Endodermal cell (in vitro differentiated cells): ENCODE results near the gene AKAP3. TPM values are rescaled to one million over a fixed set of nuclear protein-coding genes. Genes with fewer than 3 reads are reported as not detected.

Experiments
- DNase-seq: peaks from one replicate; pipeline ENCODE4 v3.0.0-alpha.2; 2017
- H3K27ac ChIP-seq: 2 replicates; pipeline ENCODE4 v1.5.1; 2013; ENCODE audit warnings: mild to moderate bottlenecking, low read depth, low read length, moderate library complexity
- H3K27me3 ChIP-seq: 2 replicates; pipeline ENCODE4 v1.6.1; 2013; ENCODE audit warnings: mild to moderate bottlenecking, low read length, moderate library complexity; ENCODE audit not compliant: insufficient read depth, control insufficient read depth, poor library complexity, severe bottlenecking
- H3K36me3 ChIP-seq: 2 replicates; pipeline ENCODE4 v1.7.0; 2013; ENCODE audit warnings: mild to moderate bottlenecking, low read length, moderate library complexity; ENCODE audit not compliant: control insufficient read depth, insufficient read depth
- H3K4me1 ChIP-seq: one replicate; pipeline ENCODE4 v1.7.0; 2013; ENCODE audit warnings: low read length; ENCODE audit not compliant: control insufficient read depth, insufficient read depth
- H3K4me3 ChIP-seq: 2 replicates; pipeline ENCODE4 v1.5.1; 2013; ENCODE audit warnings: mild to moderate bottlenecking, low read length, moderate library complexity
- H3K9ac ChIP-seq: 2 replicates; pipeline ENCODE4 v1.6.1; 2013; ENCODE audit warnings: mild to moderate bottlenecking, low read length, moderate library complexity; ENCODE audit not compliant: poor library complexity, severe bottlenecking; ENCODE audit errors: extremely low read depth
- H3K9me3 ChIP-seq: 2 replicates; pipeline ENCODE4 v1.6.1; 2013; ENCODE audit warnings: mild to moderate bottlenecking, low read length, moderate library complexity; ENCODE audit not compliant: control insufficient read depth
- H3K27ac Mint-ChIP-seq: 2 replicates; pipeline ENCODE4 v1.8.0; 2020; ENCODE audit warnings: mixed read lengths
- H3K27me3 Mint-ChIP-seq: 2 replicates; pipeline ENCODE4 v1.8.0; 2021; ENCODE audit warnings: mild to moderate bottlenecking, mixed read lengths; ENCODE audit not compliant: insufficient read depth
- H3K36me3 Mint-ChIP-seq: 2 replicates; pipeline ENCODE4 v1.8.0; 2020; ENCODE audit warnings: low read depth, mixed read lengths
- H3K4me1 Mint-ChIP-seq: 2 replicates; pipeline ENCODE4 v1.8.0; 2020; ENCODE audit warnings: mixed read lengths
- H3K4me3 Mint-ChIP-seq: 2 replicates; pipeline ENCODE4 v1.8.0; 2020; ENCODE audit warnings: mild to moderate bottlenecking, moderate library complexity, mixed read lengths
- H3K9me3 Mint-ChIP-seq: 2 replicates; pipeline ENCODE4 v1.8.0; 2020; ENCODE audit warnings: mild to moderate bottlenecking, mixed read lengths
- WGBS, 2 experiments: methylation state at CpG; one replicate each; pipeline versions ENCODE4 v1.1.5 to v1.1.7; 2013; ENCODE audit warnings: missing lambda C conversion rate in 2 of 2, mixed read lengths in 1 of 2; ENCODE audit not compliant: insufficient coverage in 1 of 2, insufficient read length in 1 of 2; 5-methylcytosine and 5-hydroxymethylcytosine counted together
- total RNA-seq, 2 donors: library from RNA; stranded (reverse); fragmentation: NEBNext Ultra II Directional in 1 of 2; extraction: Animal tissue kit (Norgen Biotek cat#: 25700) in 1 of 2; gene quantifications; 2 replicates in 1 of 2; 3 replicates in 1 of 2; pipeline ENCODE4 v1.2.1, GENCODE V29; 2021
- TF ChIP-seq, protein P1 (sequence below): fragments of 200-600 bp; sonication (generic); conservative IDR thresholded peaks from 2 replicates; pipeline ENCODE4 v1.5.0; 2021; ENCODE audit warnings: antibody characterized with exemption, mild to moderate bottlenecking

AKAP3 gene
- total RNA-seq, 2 donors from 2014 or later: 0.69 to 3.4 TPM

DNA sequence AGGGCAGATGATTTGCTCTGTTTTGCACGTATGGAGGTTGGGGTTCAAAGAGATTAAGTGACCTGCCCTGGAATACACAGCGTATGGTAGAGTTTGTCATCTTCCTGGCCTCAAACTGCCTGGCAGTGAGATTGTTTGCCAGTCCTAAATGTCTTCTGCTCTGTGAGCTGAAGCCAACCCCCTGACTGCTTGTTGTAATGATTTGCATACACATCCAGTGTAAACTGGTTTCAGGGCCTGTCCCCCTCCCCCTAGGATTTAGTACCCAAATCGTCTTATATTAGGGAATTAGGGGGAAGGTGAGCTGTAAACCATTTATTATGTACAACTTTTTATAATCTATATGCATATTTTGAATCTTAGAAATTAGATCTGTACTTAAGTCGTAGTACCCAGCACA lies 38.4 kb downstream of the AKAP3 start:
- DNase-seq: no peak
- 86 to 96% methylated on average over 2 to 3 of the region's 4 CpGs for WGBS, 2 experiments
- H3K4me3 ChIP-seq: no peak overlapping the region
- no peaks in the 10 kb centered on the region for H3K9me3 ChIP-seq
- no peaks in the 10 kb centered on the region for H3K27me3 ChIP-seq
- no peak overlapping the region for H3K27ac Mint-ChIP-seq
- TF ChIP-seq, protein P1, sequence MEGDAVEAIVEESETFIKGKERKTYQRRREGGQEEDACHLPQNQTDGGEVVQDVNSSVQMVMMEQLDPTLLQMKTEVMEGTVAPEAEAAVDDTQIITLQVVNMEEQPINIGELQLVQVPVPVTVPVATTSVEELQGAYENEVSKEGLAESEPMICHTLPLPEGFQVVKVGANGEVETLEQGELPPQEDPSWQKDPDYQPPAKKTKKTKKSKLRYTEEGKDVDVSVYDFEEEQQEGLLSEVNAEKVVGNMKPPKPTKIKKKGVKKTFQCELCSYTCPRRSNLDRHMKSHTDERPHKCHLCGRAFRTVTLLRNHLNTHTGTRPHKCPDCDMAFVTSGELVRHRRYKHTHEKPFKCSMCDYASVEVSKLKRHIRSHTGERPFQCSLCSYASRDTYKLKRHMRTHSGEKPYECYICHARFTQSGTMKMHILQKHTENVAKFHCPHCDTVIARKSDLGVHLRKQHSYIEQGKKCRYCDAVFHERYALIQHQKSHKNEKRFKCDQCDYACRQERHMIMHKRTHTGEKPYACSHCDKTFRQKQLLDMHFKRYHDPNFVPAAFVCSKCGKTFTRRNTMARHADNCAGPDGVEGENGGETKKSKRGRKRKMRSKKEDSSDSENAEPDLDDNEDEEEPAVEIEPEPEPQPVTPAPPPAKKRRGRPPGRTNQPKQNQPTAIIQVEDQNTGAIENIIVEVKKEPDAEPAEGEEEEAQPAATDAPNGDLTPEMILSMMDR: no peak
- peaks cover 5% of the 10 kb centered on the region for H3K4me1 Mint-ChIP-seq
- peaks cover 15% of the 10 kb centered on the region for H3K36me3 Mint-ChIP-seq
- H3K36me3 ChIP-seq: no peaks in the 10 kb centered on the region
- no peaks in the 10 kb centered on the region for H3K27me3 Mint-ChIP-seq
- no peak overlapping the region for H3K9ac ChIP-seq
- no peaks in the 10 kb centered on the region for H3K9me3 Mint-ChIP-seq
- H3K4me3 Mint-ChIP-seq: no peak overlapping the region
- peaks cover 5% of the 10 kb centered on the region for H3K4me1 ChIP-seq
- no peak overlapping the region for H3K27ac ChIP-seq

DNA sequence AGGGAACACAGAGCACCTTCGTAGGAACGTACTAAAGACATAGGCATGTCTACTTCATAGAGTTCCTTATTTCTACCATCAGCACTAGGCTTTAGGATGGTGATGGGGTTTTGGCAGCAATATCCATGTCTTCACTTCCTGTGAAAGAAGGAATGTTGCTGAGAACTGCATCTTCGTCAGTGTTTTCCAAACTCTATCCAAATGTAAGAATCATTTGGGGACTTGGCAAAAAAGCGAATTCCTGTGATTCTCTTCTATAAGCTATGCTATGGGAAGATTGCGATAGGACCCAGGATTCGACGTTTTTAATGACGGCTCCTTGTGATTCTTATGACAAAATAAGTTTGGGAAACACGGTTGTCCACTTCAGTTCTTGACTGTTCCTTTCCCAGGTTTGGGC lies 39.8 kb downstream of the AKAP3 start:
- TF ChIP-seq, protein P1: no peak
- Histone ChIP-seq H3K9ac (no peak overlapping the region), H3K4me3 (no peak overlapping the region), H3K27me3 (no peaks in the 10 kb centered on the region), H3K4me1 (peaks cover 5% of the 10 kb centered on the region), H3K36me3 (no peaks in the 10 kb centered on the region), H3K27ac (no peak overlapping the region), H3K9me3 (no peaks in the 10 kb centered on the region)
- WGBS, 2 experiments: 89 to 92% methylated on average over 1 to 9 of the region's 9 CpGs
- Mint-ChIP-seq H3K4me3 (no peak overlapping the region), H3K9me3 (no peaks in the 10 kb centered on the region), H3K36me3 (peaks cover 15% of the 10 kb centered on the region), H3K27ac (no peak overlapping the region), H3K27me3 (no peaks in the 10 kb centered on the region), H3K4me1 (peaks cover 5% of the 10 kb centered on the region)
- DNase-seq: no peak

DNA sequence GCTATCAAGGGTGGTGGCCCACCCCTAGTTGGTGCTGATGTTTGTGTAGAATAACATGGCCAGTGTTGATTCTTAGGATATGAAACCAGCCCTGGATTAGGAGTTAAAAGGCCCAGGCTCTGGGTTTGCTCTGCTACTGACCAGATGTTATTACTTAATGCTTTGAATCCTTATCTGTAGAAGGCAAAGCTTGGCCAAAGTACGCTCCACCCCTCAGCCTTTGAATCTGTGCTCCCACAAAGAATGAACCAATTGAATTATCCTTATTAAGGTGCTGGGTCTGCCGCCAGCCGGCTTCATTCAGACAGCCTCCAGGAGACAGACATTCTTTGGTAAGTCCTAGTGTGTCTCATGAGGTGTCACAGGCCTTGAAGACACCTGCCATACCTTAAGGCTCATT lies 41.8 kb downstream of the AKAP3 start:
- Mint-ChIP-seq H3K4me3 (no peak overlapping the region), H3K4me1 (peaks cover 5% of the 10 kb centered on the region), H3K27me3 (peaks cover 17% of the 10 kb centered on the region), H3K9me3 (no peaks in the 10 kb centered on the region), H3K27ac (no peak overlapping the region), H3K36me3 (peaks cover 3% of the 10 kb centered on the region)
- Histone ChIP-seq H3K27me3 (peaks cover 14% of the 10 kb centered on the region), H3K9me3 (no peaks in the 10 kb centered on the region), H3K27ac (no peak overlapping the region), H3K4me3 (no peak overlapping the region), H3K4me1 (peaks cover 5% of the 10 kb centered on the region), H3K9ac (no peak overlapping the region), H3K36me3 (no peaks in the 10 kb centered on the region)
- TF ChIP-seq, protein P1: no peak
- WGBS, 2 experiments: 96 to 100% methylated on average over 2 to 3 of the region's 3 CpGs
- DNase-seq: no peak
